IMR-90 (cell line): ENCODE results near the gene PLPPR3. TPM values are rescaled to one million over a fixed set of nuclear protein-coding genes. Genes with fewer than 3 reads are reported as not detected.

Source experiments
- ATAC-seq: fragments of 200-7000 bp; cut with Tn5 transposase; 2 replicates; pipeline ENCODE4 v1.9.1; 2020; ENCODE audit warnings: low read depth, mild to moderate bottlenecking, moderate library complexity
- BruUV-seq: library from RNA; stranded (reverse); fragments of 400-500 nt; replicated peaks from 2 replicates; lab custom pipeline; 2021; lab: Mats Ljungman, UMichigan
- CTCF ChIA-PET: fragments of 300-600 bp; formaldehyde crosslinking; extraction: SDS; loops from one replicate; lab custom pipeline; 2021; ENCODE audit warnings: antibody characterized with exemption; lab: Yijun Ruan, JAX
- POLR2A ChIA-PET: fragments of 300-600 bp; sonication (Branson Sonifier 250); formaldehyde crosslinking; loops from one replicate; lab custom pipeline; 2022; ENCODE audit warnings: antibody characterized with exemption; ENCODE audit not compliant: unreplicated experiment; lab: Charles Lee
- DNase-seq: peaks from one replicate; pipeline ENCODE4 v3.0.0; 2013
- H2AFZ ChIP-seq: replicated peaks from 2 replicates; pipeline ENCODE3; 2013; ENCODE audit warnings: low read length, mild to moderate bottlenecking; ENCODE audit not compliant: poor library complexity
- H2AK5ac ChIP-seq: 2 replicates; pipeline ENCODE4 v1.6.1; 2013; ENCODE audit warnings: low read depth, low read length, inconsistent platforms
- H2AK9ac ChIP-seq: replicated peaks from 2 replicates; pipeline ENCODE3; 2013; ENCODE audit warnings: mild to moderate bottlenecking, low read depth, low read length, moderate library complexity; ENCODE audit not compliant: poor library complexity
- H2BK120ac ChIP-seq: 2 replicates; pipeline ENCODE4 v1.6.1; 2013; ENCODE audit warnings: low read depth, low read length, inconsistent platforms
- H2BK15ac ChIP-seq: 3 replicates; pipeline ENCODE4 v1.6.1; 2013; ENCODE audit warnings: low read depth, low read length, inconsistent platforms
- H2BK20ac ChIP-seq: 2 replicates; pipeline ENCODE4 v1.6.1; 2013; ENCODE audit warnings: low read depth, mild to moderate bottlenecking, inconsistent platforms, low read length, moderate library complexity
- H2BK5ac ChIP-seq: 2 replicates; pipeline ENCODE4 v1.6.1; 2013; ENCODE audit warnings: mild to moderate bottlenecking, low read depth, low read length, inconsistent platforms; ENCODE audit not compliant: poor library complexity, severe bottlenecking
- H3K14ac ChIP-seq: replicated peaks from 2 replicates; pipeline ENCODE4 v1.6.1; 2013; ENCODE audit warnings: low read depth, low read length, inconsistent platforms
- H3K18ac ChIP-seq: 2 replicates; pipeline ENCODE4 v1.6.1; 2013; ENCODE audit warnings: low read depth, low read length, control low read depth
- H3K23ac ChIP-seq: 2 replicates; pipeline ENCODE4 v1.6.1; 2013; ENCODE audit warnings: low read depth, low read length, inconsistent platforms
- H3K27ac ChIP-seq: 2 replicates; pipeline ENCODE4 v1.5.1; 2013; ENCODE audit warnings: mild to moderate bottlenecking, control low read depth, low read length; ENCODE audit not compliant: insufficient read depth
- H3K27me3 ChIP-seq: 2 replicates; pipeline ENCODE4 v1.6.1; 2013; ENCODE audit warnings: low read length; ENCODE audit not compliant: control insufficient read depth, insufficient read depth
- H3K36me3 ChIP-seq: 2 replicates; pipeline ENCODE4 v1.6.1; 2013; ENCODE audit warnings: low read length, mixed read lengths; ENCODE audit not compliant: control insufficient read depth, insufficient read depth
- H3K4ac ChIP-seq: 2 replicates; pipeline ENCODE4 v1.6.1; 2013; ENCODE audit warnings: low read depth, low read length, inconsistent platforms
- H3K4me1 ChIP-seq: 2 replicates; pipeline ENCODE4 v1.6.1; 2013; ENCODE audit warnings: low read length, mixed read lengths; ENCODE audit not compliant: control insufficient read depth, insufficient read depth
- H3K4me2 ChIP-seq: 2 replicates; pipeline ENCODE4 v1.6.1; 2013; ENCODE audit warnings: low read depth, mild to moderate bottlenecking, control low read depth, low read length, moderate library complexity
- H3K4me3 ChIP-seq: 2 replicates; pipeline ENCODE4 v1.5.1; 2013; ENCODE audit warnings: low read depth, mild to moderate bottlenecking, control low read depth, low read length, moderate library complexity; ENCODE audit not compliant: insufficient read depth
- H3K56ac ChIP-seq: 2 replicates; pipeline ENCODE4 v1.6.1; 2013; ENCODE audit warnings: low read length, inconsistent platforms; ENCODE audit not compliant: insufficient read depth; ENCODE audit errors: extremely low read depth
- H3K79me1 ChIP-seq, 2 experiments: 2 replicates each; pipeline ENCODE4 v1.6.1; 2013; ENCODE audit warnings: low read length in 2 of 2, inconsistent platforms in 1 of 2, low read depth in 1 of 2
- H3K9ac ChIP-seq: 2 replicates; pipeline ENCODE4 v1.6.1; 2013; ENCODE audit warnings: low read depth, low read length, control low read depth
- H3K9me1 ChIP-seq: 2 replicates; pipeline ENCODE4 v1.6.1; 2013; ENCODE audit warnings: low read length, inconsistent platforms; ENCODE audit not compliant: insufficient read depth
- H3K9me3 ChIP-seq: 2 replicates; pipeline ENCODE4 v1.6.1; 2013; ENCODE audit warnings: low read length; ENCODE audit not compliant: control insufficient read depth, insufficient read depth
- H4K20me1 ChIP-seq: 2 replicates; pipeline ENCODE4 v1.6.1; 2013; ENCODE audit warnings: low read length, inconsistent platforms; ENCODE audit not compliant: insufficient read depth
- H4K5ac ChIP-seq: 2 replicates; pipeline ENCODE4 v1.6.1; 2013; ENCODE audit warnings: mild to moderate bottlenecking, low read depth, low read length, control low read depth
- H4K8ac ChIP-seq, 2 experiments: 2 replicates each; pipeline ENCODE4 v1.6.1; 2013; ENCODE audit warnings: low read depth in 2 of 2, low read length in 2 of 2, control low read depth in 1 of 2, inconsistent platforms in 1 of 2
- H4K91ac ChIP-seq: 2 replicates; pipeline ENCODE4 v1.6.1; 2013; ENCODE audit warnings: low read depth, low read length, inconsistent platforms; ENCODE audit not compliant: insufficient read depth
- CEBPB ChIP-seq: IDR thresholded peaks from 2 replicates; pipeline ENCODE4 v1.6.1; 2012; ENCODE audit warnings: low read depth, low read length, improper control_type of control experiment
- CHD1 ChIP-seq: IDR thresholded peaks from 2 replicates; pipeline ENCODE4 v1.6.1; 2012; ENCODE audit warnings: low read depth, low read length, improper control_type of control experiment
- POLR2A ChIP-seq: IDR thresholded peaks from 2 replicates; pipeline ENCODE4 v1.6.1; 2012; ENCODE audit warnings: mild to moderate bottlenecking, low read depth, low read length
- RCOR1 ChIP-seq: IDR thresholded peaks from 2 replicates; pipeline ENCODE4 v1.6.1; 2012; ENCODE audit warnings: mild to moderate bottlenecking, low read length, improper control_type of control experiment; ENCODE audit not compliant: insufficient replicate concordance
- SMC3 ChIP-seq: fragments of 150-350 bp; IDR thresholded peaks from 2 replicates; pipeline ENCODE4 v1.6.1; 2016; ENCODE audit warnings: low read depth, mild to moderate bottlenecking, antibody characterized with exemption, low read length, moderate library complexity
- WGBS, 2 experiments: methylation state at CpG; one replicate each; pipeline versions ENCODE4 v1.1.5 to v1.1.7; 2013; ENCODE audit warnings: missing lambda C conversion rate in 2 of 2; ENCODE audit not compliant: insufficient read length in 1 of 2; ENCODE audit errors: extremely low coverage in 2 of 2; 5-methylcytosine and 5-hydroxymethylcytosine counted together
- dilution Hi-C: fragments of 300-500 bp; cut with HindIII; formaldehyde crosslinking; loops from one replicate; pipeline ENCODE4 v1.14.3; 2018; ENCODE audit warnings: low sequenced_read_pairs; ENCODE audit not compliant: unreplicated experiment
- in situ Hi-C: fragments of 300-500 bp; cut with MboI; formaldehyde crosslinking; loops from 3 replicates; pipeline ENCODE4 v1.14.3; 2019; ENCODE audit warnings: low sequenced_read_pairs, inconsistent platforms, mixed read lengths
- intact Hi-C: fragments of 100-400 bp; cut with micrococcal nuclease; formaldehyde crosslinking; loops from 2 replicates; pipeline ENCODE4 v1.10.0; 2022
- polyA plus RNA-seq, 3 experiments: library from polyadenylated mRNA; depleted of rRNA; stranded (reverse); fragments of >200 nt; gene quantifications; 2 replicates each; pipeline ENCODE4 v1.2.3, GENCODE V29; 2012; ENCODE audit warnings: low replicate concordance in 1 of 3
- total RNA-seq: library from RNA; depleted of rRNA; stranded (reverse); fragments of >200 nt; gene quantifications from 2 replicates; pipeline ENCODE4 v1.2.3, GENCODE V29; 2012

The PLPPR3 gene
- total and polyA plus RNA-seq, 2 of the 4 experiments (the other 2 are of a cell fraction): 0.36 to 1.2 TPM

- peak overlapping the region; percentile 48 for H3K23ac ChIP-seq
- peak overlapping the region; percentile 90 for H3K56ac ChIP-seq
- H3K4me1 ChIP-seq: peaks cover 30% of the 10 kb centered on the region
- H4K91ac ChIP-seq: peak overlapping the region; percentile 9
- dilution Hi-C loops: no loop called here
- BruUV-seq: no TSS peak
- peak overlapping the region; percentile 56 for H2AK9ac ChIP-seq
- H3K79me1 ChIP-seq: peaks cover 0 to 8% of the 10 kb centered on the region in 2 experiments; a peak in 1 of 4 replicates
- 2% methylated on average over 8 of the region's 44 CpGs; no CpG with 5 or more reads in 1 of the 2 experiments for WGBS, 2 experiments
- POLR2A ChIA-PET: no interaction called here
- no peak overlapping the region for H2BK120ac ChIP-seq
- H2BK20ac ChIP-seq: no peak overlapping the region
- H3K14ac ChIP-seq: peak overlapping the region; percentile 84
- H2AFZ ChIP-seq: peak overlapping the region; percentile 2
- no peaks in the 10 kb centered on the region for H3K9me3 ChIP-seq
- H3K27me3 ChIP-seq: no peaks in the 10 kb centered on the region
- peak overlapping the region; percentile 96 for H3K4me2 ChIP-seq
- H4K8ac ChIP-seq: no peak overlapping the region; a peak in 1 of 4 replicates
- H4K5ac ChIP-seq: 0 out of 2 replicates have a peak overlapping the region, but pooled peaks have one; percentile 10
- H3K9me1 ChIP-seq: peaks cover 11% of the 10 kb centered on the region; the same call in 1 of the 2 replicates
- H2AK5ac ChIP-seq: peak overlapping the region; percentile 86
- peak overlapping the region; percentile 81 for H3K4ac ChIP-seq
- H3K36me3 ChIP-seq: peaks cover 31% of the 10 kb centered on the region
- peak overlapping the region; percentile 98 for H3K9ac ChIP-seq
- no peak overlapping the region for H2BK15ac ChIP-seq
- H3K4me3 ChIP-seq: peak overlapping the region; percentile 94
- no peak overlapping the region for H3K18ac ChIP-seq
- intact Hi-C loops: loop anchor here (2.0 kb wide), 1 partner anchor 28 kb away; no protein-coding TSS in a partner anchor
- CTCF ChIA-PET: no interaction called here
- H2BK5ac ChIP-seq: peak overlapping the region; percentile 48
- in situ Hi-C loops: no loop called here
- ATAC-seq: no peak
- H4K20me1 ChIP-seq: peaks cover 57% of the 10 kb centered on the region
- DNase-seq: no peak
- peak overlapping the region; percentile 85 for H3K27ac ChIP-seq
- TF ChIP-seq RCOR1: no peak
- no peak for TF ChIP-seq SMC3
- TF ChIP-seq CHD1: peak; percentile 26; the same call in 1 of the 2 replicates
- TF ChIP-seq CEBPB: no peak
- no peak for TF ChIP-seq POLR2A
Observed at GRCh38 chr19:798415-799075, 23.2 kb downstream of the PLPPR3 start.
